Fibroblast of villous mesenchyme (primary cell): ENCODE results near the gene CELSR2. TPM values are rescaled to one million over a fixed set of nuclear protein-coding genes. Genes with fewer than 3 reads are reported as not detected.

ENCODE experiments used
- DNase-seq: peaks from one replicate; pipeline ENCODE4 v3.0.0-alpha.2; 2010; ENCODE audit warnings: low read depth
- H3K4me3 ChIP-seq: 2 replicates; pipeline ENCODE4 v1.5.1; 2011; ENCODE audit warnings: low read depth, mild to moderate bottlenecking, low read length
- CTCF ChIP-seq: IDR thresholded peaks from 2 replicates; pipeline ENCODE4 v1.5.1; 2012; ENCODE audit warnings: low read depth, mild to moderate bottlenecking, low read length; ENCODE audit not compliant: insufficient read depth
- total RNA-seq: library from RNA; depleted of rRNA; stranded (reverse); fragments of >200 nt; gene quantifications from 2 replicates; pipeline ENCODE4 v1.2.3, GENCODE V29; 2012

Gene CELSR2
- total RNA-seq, 1 donor, result 1.3 TPM

DNA sequence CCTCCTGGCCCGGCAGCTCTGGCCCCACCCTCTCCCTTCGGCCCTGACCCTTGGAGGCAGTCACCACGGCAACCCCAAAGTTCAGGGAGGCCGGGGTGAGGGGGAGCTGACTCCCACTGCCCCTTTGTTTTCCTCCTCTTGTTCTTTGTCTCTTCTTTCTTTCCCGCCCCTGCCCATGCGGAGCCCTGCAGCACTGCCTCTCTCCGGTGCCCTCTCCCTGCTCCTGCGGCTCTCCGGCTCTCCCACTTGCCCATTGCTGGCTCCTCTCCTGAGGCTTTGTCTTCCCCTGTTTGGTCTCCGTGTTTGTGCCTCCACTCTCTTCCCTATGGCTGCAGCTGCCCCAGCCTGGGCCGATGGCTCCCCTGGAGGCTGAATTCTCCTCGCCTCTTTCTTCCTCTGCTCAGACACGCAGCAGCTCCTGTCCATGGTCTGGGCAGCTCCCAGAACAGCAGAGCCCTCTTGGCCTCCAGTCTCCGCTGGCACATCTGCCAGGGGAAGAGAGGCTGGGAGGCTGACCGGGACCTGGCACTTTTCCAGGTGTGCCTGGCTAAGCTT is 5.8 kb downstream of the CELSR2 start:
- DNase-seq, result no peak
- no peak overlapping the region for H3K4me3 ChIP-seq
- no peak for TF ChIP-seq CTCF

- no peak for DNase-seq
- H3K4me3 ChIP-seq, result no peak overlapping the region
- TF ChIP-seq CTCF, result no peak
Measured at GRCh38 chr1:109255678-109256077, 6.3 kb downstream of the CELSR2 start.

DNA sequence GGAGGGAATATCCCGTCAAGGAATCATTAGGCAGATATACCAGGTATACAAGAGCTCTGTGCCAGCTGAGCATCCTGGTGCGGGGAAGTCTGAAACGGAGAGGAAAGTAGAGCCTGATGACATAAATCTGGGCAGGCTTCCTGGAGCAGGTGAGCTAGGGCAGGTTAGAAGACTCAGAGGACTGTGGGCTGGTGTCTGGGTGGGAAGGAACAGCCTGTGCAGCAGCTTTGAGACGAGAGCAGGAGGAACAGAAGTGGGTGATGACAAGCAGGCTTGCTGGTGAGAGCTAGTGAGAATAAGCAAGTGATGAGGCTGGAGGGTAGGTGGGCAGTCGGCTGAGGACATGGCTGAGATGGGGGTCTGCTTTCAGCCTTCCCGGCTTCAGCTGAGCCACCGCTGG is 6.7 kb downstream of the CELSR2 start:
- no peak for TF ChIP-seq CTCF
- no peak for DNase-seq
- no peak overlapping the region for H3K4me3 ChIP-seq

GRCh38 chr1:109256971-109257681 is 7.8 kb downstream of the CELSR2 start:
- no peak for TF ChIP-seq CTCF
- no peak overlapping the region for H3K4me3 ChIP-seq
- DNase-seq, result no peak

DNA sequence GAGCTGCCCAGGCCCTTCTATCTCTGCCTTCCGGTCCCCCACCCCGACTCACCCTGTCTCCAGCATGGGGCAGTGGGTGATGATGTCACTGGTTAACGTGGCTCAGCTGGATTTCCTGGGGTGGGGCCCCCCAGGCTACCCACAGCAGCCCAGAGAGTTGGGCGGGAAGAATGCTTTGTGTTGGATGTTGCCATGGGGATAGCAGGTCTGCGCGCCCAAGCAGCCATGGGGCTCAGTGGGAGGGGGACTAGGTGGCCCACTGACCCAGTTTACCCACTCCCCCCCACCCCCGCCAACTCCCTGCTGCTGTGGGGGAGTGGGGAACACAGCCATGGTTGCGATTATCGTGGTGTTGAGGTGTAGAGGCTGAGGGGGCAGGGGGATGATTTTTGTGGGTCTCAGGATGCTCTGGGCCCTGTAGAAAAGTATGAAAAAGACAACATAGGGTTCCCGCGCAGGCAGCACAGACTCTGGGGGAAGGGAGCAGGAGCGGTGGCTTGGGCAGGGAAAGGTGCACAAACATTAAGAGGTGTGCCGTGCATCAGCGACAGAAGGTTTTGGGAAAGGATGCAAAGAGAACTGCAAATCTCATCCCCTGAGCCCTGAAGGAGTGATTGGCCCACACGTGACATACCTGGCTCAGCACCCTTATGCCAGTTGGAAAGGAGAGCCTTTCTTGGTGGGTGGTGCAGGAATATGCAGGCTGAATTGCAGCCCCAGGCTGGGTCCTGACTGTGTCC is 8.5 kb downstream of the CELSR2 start:
- no peak for DNase-seq
- no peak overlapping the region for H3K4me3 ChIP-seq
- TF ChIP-seq CTCF, result no peak

DNA sequence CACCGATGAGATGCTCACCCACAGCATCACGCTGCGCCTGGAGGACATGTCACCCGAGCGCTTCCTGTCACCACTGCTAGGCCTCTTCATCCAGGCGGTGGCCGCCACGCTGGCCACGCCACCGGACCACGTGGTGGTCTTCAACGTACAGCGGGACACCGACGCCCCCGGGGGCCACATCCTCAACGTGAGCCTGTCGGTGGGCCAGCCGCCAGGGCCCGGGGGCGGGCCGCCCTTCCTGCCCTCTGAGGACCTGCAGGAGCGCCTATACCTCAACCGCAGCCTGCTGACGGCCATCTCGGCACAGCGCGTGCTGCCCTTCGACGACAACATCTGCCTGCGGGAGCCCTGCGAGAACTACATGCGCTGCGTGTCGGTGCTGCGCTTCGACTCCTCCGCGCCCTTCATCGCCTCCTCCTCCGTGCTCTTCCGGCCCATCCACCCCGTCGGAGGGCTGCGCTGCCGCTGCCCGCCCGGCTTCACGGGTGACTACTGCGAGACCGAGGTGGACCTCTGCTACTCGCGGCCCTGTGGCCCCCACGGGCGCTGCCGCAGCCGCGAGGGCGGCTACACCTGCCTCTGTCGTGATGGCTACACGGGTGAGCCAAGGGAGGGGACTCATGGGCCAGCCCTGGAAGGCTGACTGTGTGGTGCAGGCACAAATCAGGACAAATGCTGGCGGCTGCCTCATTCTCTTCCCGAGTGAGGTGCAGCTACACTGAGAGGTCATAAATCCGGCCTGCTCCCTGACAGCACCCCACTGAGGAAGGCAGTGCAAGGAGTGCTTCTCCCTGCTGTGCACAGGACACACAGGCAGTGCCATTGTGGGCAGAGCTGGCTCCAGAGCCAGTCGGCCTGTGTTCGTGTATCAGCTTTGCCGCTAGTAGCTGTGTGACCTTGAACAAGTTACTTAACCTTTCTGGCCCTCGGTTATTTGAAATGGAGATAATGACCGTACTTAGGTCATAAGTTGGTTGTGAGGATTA is 9.4 kb downstream of the CELSR2 start:
- TF ChIP-seq CTCF, result no peak
- no peak for DNase-seq
- H3K4me3 ChIP-seq, result no peak overlapping the region
